ENCODE measurements around the gene CNGA4. TPM values are rescaled to one million over a fixed set of nuclear protein-coding genes. Genes with fewer than 3 reads are reported as not detected.

The CNGA4 gene
- total and polyA plus RNA-seq, 2 of the 4 experiments (the other 2 are of a cell fraction): under 0.01 to 0.12 TPM

DNA sequence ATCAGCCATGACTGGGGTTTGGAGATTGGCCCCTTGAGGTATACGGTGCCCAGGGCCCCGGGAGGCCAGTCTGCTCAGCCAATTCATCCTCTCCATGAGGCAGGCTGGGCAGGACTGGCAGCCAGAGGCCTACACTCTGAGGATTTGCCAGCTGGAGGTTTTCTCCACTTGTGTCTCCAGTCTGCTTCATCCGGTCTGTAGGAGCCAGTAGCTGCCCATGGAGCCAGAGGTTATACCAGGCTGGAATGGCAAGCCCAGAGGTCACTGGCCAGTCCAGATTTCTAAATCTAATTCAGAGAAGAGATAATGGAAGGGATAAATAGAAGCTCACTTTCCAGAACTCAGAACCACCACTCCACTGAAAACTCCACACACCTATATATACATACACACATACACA lies 14.5 kb upstream of the CNGA4 start:
- intact Hi-C loops (cut with micrococcal nuclease): no loop called here
- Histone ChIP-seq H4K8ac (ENCODE audit: low read depth in 2 of 2, low read length in 2 of 2) (no peak overlapping the region), H2BK20ac (ENCODE audit: low read depth, low read length) (no peak overlapping the region), H3K27ac (ENCODE audit: insufficient read depth, low read length) (no peak overlapping the region), H3K9ac (ENCODE audit: low read depth, low read length) (no peak overlapping the region), H3K79me1 (ENCODE audit: low read depth in 1 of 2, low read length in 2 of 2) (peaks cover 20 to 28% of the 10 kb centered on the region in 2 experiments), H3K4me1 (ENCODE audit: control insufficient read depth, insufficient read depth, low read length) (peaks cover 4% of the 10 kb centered on the region), H3K9me3 (ENCODE audit: control insufficient read depth, insufficient read depth, low read length) (no peaks in the 10 kb centered on the region), H4K5ac (ENCODE audit: low read depth, low read length) (no peak overlapping the region), H4K20me1 (ENCODE audit: insufficient read depth, low read length) (no peaks in the 10 kb centered on the region), H2BK5ac (ENCODE audit: low read depth, low read length, poor library complexity, severe bottlenecking) (no peak overlapping the region), H3K27me3 (ENCODE audit: control insufficient read depth, insufficient read depth, low read length) (no peaks in the 10 kb centered on the region), H2AK9ac (replicated peaks; ENCODE audit: low read depth, low read length, poor library complexity) (no peak overlapping the region), H3K14ac (replicated peaks; ENCODE audit: low read depth, low read length) (no peak overlapping the region), H2BK15ac (ENCODE audit: low read depth, low read length) (no peak overlapping the region), H3K23ac (ENCODE audit: low read depth, low read length) (no peak overlapping the region), H2AK5ac (ENCODE audit: low read depth, low read length) (no peak overlapping the region), H3K36me3 (ENCODE audit: control insufficient read depth, insufficient read depth, low read length) (peaks cover 21% of the 10 kb centered on the region), H3K18ac (ENCODE audit: low read depth, low read length) (no peak overlapping the region), H2AFZ (replicated peaks; ENCODE audit: low read length, poor library complexity) (no peak overlapping the region), H3K4ac (ENCODE audit: low read depth, low read length) (no peak overlapping the region), H3K4me3 (ENCODE audit: insufficient read depth, low read depth, low read length) (no peak overlapping the region), H3K56ac (ENCODE audit: extremely low read depth, insufficient read depth, low read length) (no peak overlapping the region), H3K9me1 (ENCODE audit: insufficient read depth, low read length) (no peaks in the 10 kb centered on the region; the same call in 1 of the 2 replicates), H4K91ac (ENCODE audit: insufficient read depth, low read depth, low read length) (no peak overlapping the region), H3K4me2 (ENCODE audit: low read depth, low read length) (no peak overlapping the region), H2BK120ac (ENCODE audit: low read depth, low read length) (no peak overlapping the region)
- in situ Hi-C loops (cut with MboI; ENCODE audit: low sequenced_read_pairs): no loop called here
- DNase-seq (no peak), ATAC-seq (ENCODE audit: low read depth) (no peak)
- ChIA-PET CTCF (no interaction called here), POLR2A (ENCODE audit: unreplicated experiment) (no interaction called here)
- BruUV-seq (replicated peaks): no TSS peak
- WGBS, 2 experiments (ENCODE audit: extremely low coverage in 2 of 2, insufficient read length in 1 of 2): 92% methylated on average over 2 of the region's 3 CpGs; no CpG with 5 or more reads in 1 of the 2 experiments
- dilution Hi-C loops (cut with HindIII; ENCODE audit: low sequenced_read_pairs, unreplicated experiment): no loop called here
- TF ChIP-seq RAD21 (IDR thresholded peaks at IDR 0.05; ENCODE audit: low read length) (no peak), MAZ (IDR thresholded peaks at IDR 0.05; ENCODE audit: borderline replicate concordance, low read depth, low read length) (no peak), MAFK (IDR thresholded peaks at IDR 0.05; ENCODE audit: low read depth, low read length) (no peak), SMC3 (IDR thresholded peaks at IDR 0.05; ENCODE audit: low read depth, low read length) (no peak), MXI1 (IDR thresholded peaks at IDR 0.05; ENCODE audit: borderline replicate concordance, low read depth, low read length) (no peak)
- TF ChIP-seq, protein P1, sequence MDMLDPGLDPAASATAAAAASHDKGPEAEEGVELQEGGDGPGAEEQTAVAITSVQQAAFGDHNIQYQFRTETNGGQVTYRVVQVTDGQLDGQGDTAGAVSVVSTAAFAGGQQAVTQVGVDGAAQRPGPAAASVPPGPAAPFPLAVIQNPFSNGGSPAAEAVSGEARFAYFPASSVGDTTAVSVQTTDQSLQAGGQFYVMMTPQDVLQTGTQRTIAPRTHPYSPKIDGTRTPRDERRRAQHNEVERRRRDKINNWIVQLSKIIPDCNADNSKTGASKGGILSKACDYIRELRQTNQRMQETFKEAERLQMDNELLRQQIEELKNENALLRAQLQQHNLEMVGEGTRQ (IDR thresholded peaks at IDR 0.05; ENCODE audit: low read depth, low read length): no peak
- TF ChIP-seq, protein P2, sequence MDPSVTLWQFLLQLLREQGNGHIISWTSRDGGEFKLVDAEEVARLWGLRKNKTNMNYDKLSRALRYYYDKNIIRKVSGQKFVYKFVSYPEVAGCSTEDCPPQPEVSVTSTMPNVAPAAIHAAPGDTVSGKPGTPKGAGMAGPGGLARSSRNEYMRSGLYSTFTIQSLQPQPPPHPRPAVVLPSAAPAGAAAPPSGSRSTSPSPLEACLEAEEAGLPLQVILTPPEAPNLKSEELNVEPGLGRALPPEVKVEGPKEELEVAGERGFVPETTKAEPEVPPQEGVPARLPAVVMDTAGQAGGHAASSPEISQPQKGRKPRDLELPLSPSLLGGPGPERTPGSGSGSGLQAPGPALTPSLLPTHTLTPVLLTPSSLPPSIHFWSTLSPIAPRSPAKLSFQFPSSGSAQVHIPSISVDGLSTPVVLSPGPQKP (IDR thresholded peaks at IDR 0.05; ENCODE audit: borderline replicate concordance, low read depth, low read length): no peak
- TF ChIP-seq, protein P3, sequence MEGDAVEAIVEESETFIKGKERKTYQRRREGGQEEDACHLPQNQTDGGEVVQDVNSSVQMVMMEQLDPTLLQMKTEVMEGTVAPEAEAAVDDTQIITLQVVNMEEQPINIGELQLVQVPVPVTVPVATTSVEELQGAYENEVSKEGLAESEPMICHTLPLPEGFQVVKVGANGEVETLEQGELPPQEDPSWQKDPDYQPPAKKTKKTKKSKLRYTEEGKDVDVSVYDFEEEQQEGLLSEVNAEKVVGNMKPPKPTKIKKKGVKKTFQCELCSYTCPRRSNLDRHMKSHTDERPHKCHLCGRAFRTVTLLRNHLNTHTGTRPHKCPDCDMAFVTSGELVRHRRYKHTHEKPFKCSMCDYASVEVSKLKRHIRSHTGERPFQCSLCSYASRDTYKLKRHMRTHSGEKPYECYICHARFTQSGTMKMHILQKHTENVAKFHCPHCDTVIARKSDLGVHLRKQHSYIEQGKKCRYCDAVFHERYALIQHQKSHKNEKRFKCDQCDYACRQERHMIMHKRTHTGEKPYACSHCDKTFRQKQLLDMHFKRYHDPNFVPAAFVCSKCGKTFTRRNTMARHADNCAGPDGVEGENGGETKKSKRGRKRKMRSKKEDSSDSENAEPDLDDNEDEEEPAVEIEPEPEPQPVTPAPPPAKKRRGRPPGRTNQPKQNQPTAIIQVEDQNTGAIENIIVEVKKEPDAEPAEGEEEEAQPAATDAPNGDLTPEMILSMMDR (conservative IDR thresholded peaks at IDR 0.05; ENCODE audit: low read depth, low read length): no peak
